ENCODE data around the gene MORN3.
"Not testable (repeated sequence)": the region's sequence is repeated elsewhere in the genome, so short reads cannot be mapped to it uniquely, and the experiment has no call there.

The MORN3 gene

GRCh38 chr12:121688966-121689365 is 19.5 kb upstream of the MORN3 start:
- no peak overlapping the region for H3K4me3 ChIP-seq (replicated peaks in 1 of 2; ENCODE audit: low read depth in 2 of 2, low read length in 2 of 2)
- TF ChIP-seq, protein P1, sequence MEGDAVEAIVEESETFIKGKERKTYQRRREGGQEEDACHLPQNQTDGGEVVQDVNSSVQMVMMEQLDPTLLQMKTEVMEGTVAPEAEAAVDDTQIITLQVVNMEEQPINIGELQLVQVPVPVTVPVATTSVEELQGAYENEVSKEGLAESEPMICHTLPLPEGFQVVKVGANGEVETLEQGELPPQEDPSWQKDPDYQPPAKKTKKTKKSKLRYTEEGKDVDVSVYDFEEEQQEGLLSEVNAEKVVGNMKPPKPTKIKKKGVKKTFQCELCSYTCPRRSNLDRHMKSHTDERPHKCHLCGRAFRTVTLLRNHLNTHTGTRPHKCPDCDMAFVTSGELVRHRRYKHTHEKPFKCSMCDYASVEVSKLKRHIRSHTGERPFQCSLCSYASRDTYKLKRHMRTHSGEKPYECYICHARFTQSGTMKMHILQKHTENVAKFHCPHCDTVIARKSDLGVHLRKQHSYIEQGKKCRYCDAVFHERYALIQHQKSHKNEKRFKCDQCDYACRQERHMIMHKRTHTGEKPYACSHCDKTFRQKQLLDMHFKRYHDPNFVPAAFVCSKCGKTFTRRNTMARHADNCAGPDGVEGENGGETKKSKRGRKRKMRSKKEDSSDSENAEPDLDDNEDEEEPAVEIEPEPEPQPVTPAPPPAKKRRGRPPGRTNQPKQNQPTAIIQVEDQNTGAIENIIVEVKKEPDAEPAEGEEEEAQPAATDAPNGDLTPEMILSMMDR (IDR thresholded peaks at IDR 0.05; ENCODE audit: low read depth, low read length): no peak
- no peak for DNase-seq (ENCODE audit: low read depth in 2 of 2)

DNA sequence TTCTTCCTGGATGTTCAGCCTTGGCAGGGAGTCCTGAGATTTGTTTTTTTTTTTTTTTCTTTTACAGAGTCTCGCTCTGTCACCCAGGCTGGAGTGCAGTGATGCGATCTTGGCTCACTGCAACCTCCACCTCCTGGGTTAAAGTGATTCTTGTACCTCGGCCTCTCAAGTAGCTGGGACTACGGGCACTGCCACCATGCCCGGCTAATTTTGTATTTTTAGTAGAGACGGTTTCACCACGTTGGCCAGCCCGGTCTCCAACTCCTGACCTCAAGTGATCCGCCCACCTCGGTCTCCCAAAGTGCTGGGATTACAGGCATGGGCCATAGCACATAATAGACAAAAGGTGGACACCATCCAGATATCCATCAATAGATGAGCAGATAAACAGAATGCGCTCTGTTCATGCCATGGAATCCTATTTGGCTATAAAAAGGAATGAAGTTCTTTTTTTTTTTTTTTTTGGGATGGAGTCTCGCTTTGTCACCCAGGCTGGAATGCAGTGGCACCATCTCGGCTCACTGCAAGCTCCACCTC is 10.3 kb upstream of the MORN3 start:
- DNase-seq (ENCODE audit: low read depth in 2 of 2); H3K4me3 ChIP-seq (replicated peaks in 1 of 2; ENCODE audit: low read depth in 2 of 2, low read length in 2 of 2): not testable (repeated sequence)

- DNase-seq (ENCODE audit: low read depth in 2 of 2): no peak
- no peak overlapping the region for H3K4me3 ChIP-seq (replicated peaks in 1 of 2; ENCODE audit: low read depth in 2 of 2, low read length in 2 of 2)
- TF ChIP-seq, protein P1 (IDR thresholded peaks at IDR 0.05; ENCODE audit: low read depth, low read length): no peak
These were observed 9.4 kb upstream of the MORN3 start for GRCh38 chr12:121678716-121679300.

DNA sequence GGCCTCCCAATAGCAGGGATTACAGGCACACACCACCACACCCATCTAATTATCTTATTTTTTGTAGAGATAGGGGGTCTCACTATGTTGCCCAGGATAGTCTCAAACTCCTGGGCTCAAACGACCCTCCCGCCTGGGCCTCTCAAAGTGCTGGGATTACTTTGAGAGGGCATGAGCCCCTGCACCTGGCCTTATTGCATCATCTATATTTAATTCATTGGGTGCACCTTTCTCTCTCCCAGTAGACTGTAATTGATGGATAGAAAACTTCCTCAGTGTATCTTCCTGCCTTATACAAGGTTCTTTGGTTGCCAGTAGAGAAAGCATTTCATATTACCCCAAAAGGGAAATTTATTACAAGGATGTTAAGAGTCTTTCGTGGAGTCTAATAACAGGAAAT is 8.9 kb upstream of the MORN3 start:
- H3K4me3 ChIP-seq (replicated peaks in 1 of 2; ENCODE audit: low read depth in 2 of 2, low read length in 2 of 2): no peak overlapping the region
- DNase-seq (ENCODE audit: low read depth in 2 of 2): no peak
- TF ChIP-seq, protein P1 (IDR thresholded peaks at IDR 0.05; ENCODE audit: low read depth, low read length): no peak

DNA sequence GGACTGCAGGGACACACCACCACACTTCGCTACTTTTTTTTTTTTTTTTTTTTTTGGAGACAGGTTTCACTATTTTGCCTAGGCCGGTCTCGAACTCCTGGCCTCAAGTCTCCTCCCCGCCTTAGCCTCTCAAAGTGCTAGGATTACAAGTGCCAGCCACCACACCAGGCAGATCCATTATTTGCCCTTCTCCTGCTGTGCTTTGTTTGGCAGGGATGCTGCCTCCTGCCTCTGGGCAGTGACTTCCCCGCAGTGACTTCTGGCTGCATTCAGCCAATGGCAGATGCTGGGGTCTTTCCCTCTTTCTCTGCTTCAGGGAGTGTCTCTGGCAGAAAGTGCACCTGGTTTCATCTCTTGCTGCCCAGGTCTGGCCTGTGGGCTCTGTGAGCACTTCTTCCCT is 6.7 kb upstream of the MORN3 start:
- no peak overlapping the region for H3K4me3 ChIP-seq (replicated peaks in 1 of 2; ENCODE audit: low read depth in 2 of 2, low read length in 2 of 2)
- DNase-seq (ENCODE audit: low read depth in 2 of 2): no peak
- TF ChIP-seq, protein P1 (IDR thresholded peaks at IDR 0.05; ENCODE audit: low read depth, low read length): no peak

GRCh38 chr12:121673013-121673511 is 3.6 kb upstream of the MORN3 start:
- no peak overlapping the region for H3K4me3 ChIP-seq (replicated peaks in 1 of 2; ENCODE audit: low read depth in 2 of 2, low read length in 2 of 2)
- TF ChIP-seq, protein P1 (IDR thresholded peaks at IDR 0.05; ENCODE audit: low read depth, low read length): no peak
- DNase-seq (ENCODE audit: low read depth in 2 of 2): no peak

- TF ChIP-seq, protein P1 (IDR thresholded peaks at IDR 0.05; ENCODE audit: low read depth, low read length): peak; percentile 65
These were observed 519 bp downstream of the MORN3 start for GRCh38 chr12:121668750-121669520.

DNA sequence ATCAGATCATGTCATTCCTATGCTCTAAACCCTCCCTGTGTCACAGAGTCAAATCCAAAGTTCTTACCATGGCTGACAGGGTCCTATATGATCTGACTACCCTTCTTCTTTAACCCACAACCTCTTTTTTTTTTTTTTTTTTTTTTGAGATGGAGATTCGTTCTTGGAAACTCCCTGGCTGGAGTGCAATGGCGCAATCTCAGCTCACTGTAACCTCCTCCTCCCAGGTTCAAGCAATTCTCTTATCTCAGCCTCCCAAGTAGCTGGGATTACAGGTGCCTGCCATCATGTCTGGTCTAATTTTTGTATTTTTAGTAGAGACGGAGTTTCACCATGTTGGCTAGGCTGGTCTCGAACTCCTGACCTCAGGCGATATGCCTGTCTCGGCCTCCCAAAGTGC is 2.6 kb downstream of the MORN3 start:
- H3K4me3 ChIP-seq (replicated peaks in 1 of 2; ENCODE audit: low read depth in 2 of 2, low read length in 2 of 2); DNase-seq (ENCODE audit: low read depth in 2 of 2): not testable (repeated sequence)

More at GRCh38 chr12:121668750-121669520, 519 bp downstream of the MORN3 start:
- no peak overlapping the region for H3K4me3 ChIP-seq (replicated peaks in 1 of 2; ENCODE audit: low read depth in 2 of 2, low read length in 2 of 2)
- DNase-seq (ENCODE audit: low read depth in 2 of 2): peak; percentile 44 to 55

All from cardiac fibroblast (primary cell).